Stimulated activated CD8-positive, alpha-beta memory T cell treated with anti-CD3 and anti-CD28 coated beads, Interleukin-7, amount 100 ng/mL, for 4 hours (primary cell): ENCODE measurements around the gene PCBP3.
"Not testable (repeated sequence)": the region's sequence is repeated elsewhere in the genome, so short reads cannot be mapped to it uniquely, and the experiment has no call there.

Experiments
- DNase-seq, 2 donors: peaks; one replicate each; pipeline ENCODE4 v3.0.0-alpha.2; 2020; ENCODE audit warnings: low read depth in 2 of 2

Gene PCBP3

GRCh38 chr21:45892916-45893739, 249.6 kb downstream of the PCBP3 start:
- no peak for DNase-seq

- no peak for DNase-seq
These were observed 250.4 kb downstream of the PCBP3 start for GRCh38 chr21:45893740-45894449.

- no peak for DNase-seq
These were observed 250.9 kb downstream of the PCBP3 start for GRCh38 chr21:45894450-45894825.

GRCh38 chr21:45894906-45895777, 251.6 kb downstream of the PCBP3 start:
- no peak for DNase-seq

DNA sequence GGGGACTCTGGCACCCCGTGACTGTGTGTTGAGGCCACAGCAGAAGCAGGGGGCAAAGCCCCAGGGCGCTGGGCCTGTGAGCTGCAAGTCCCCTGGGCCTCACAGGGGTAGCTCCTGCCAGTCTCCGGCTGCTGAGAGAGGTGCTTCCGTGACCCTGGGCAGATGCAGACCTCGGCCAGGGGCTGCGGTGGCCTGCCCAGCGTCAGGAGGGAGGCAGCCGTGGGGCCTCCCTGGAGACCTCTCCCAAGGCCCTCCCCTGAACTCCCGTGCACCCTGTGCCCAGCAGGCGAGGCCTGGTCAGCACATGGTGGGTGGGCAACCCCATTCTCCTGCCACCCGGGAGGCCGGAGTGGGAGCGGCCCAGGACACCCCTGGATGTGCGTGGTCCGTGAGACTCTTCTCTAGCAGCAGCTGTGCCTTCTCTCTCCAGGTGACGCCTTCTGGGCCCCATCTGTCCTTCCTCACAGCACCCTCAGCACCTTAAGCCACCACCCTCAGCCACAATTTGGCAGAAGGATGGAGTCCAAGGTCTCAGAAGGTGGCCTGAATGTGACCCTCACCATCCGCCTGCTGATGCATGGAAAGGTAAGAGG, 252.3 kb downstream of the PCBP3 start:
- DNase-seq: no peak

- not testable (repeated sequence) for DNase-seq
These were observed 252.9 kb downstream of the PCBP3 start for GRCh38 chr21:45896431-45896830.

- no peak for DNase-seq
These were observed 253.9 kb downstream of the PCBP3 start for GRCh38 chr21:45897191-45898027.

DNA sequence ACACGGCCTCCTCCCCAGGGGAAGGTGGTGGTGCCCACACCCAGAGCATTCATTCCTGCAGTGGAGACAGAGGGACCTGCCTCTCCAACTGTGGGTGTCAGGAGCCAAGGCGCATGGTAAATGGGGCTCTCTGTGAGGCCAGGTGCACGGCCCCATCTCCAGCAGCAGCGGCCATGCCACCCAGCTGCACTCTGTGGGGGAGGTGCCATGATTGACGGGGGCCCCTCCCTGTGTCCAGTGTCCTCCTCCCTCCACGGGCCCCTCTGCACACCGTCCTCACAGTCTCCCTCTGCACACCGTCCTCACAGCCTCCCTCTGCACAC, 254.5 kb downstream of the PCBP3 start:
- no peak for DNase-seq

DNA sequence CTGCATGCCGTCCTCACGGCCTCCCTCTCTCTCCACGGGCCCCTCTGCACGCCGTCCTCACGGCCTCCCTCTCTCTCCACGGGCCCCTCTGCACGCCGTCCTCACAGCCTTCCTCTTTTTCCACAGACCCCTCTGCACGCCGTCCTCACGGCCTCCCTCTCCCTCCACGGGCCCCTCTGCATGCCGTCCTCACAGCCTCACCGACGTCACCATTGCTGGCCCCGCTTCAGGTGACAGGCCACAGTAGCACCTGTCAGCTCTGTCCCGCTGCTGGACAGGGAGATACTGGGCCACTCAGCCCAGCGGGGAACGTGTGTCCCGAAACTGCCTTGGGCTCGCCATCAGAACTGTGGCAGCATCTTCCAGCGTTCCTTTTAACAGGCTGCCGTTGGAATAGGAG, 255.3 kb downstream of the PCBP3 start:
- DNase-seq: no peak

GRCh38 chr21:45899317-45900033, 255.9 kb downstream of the PCBP3 start:
- no peak for DNase-seq

DNA sequence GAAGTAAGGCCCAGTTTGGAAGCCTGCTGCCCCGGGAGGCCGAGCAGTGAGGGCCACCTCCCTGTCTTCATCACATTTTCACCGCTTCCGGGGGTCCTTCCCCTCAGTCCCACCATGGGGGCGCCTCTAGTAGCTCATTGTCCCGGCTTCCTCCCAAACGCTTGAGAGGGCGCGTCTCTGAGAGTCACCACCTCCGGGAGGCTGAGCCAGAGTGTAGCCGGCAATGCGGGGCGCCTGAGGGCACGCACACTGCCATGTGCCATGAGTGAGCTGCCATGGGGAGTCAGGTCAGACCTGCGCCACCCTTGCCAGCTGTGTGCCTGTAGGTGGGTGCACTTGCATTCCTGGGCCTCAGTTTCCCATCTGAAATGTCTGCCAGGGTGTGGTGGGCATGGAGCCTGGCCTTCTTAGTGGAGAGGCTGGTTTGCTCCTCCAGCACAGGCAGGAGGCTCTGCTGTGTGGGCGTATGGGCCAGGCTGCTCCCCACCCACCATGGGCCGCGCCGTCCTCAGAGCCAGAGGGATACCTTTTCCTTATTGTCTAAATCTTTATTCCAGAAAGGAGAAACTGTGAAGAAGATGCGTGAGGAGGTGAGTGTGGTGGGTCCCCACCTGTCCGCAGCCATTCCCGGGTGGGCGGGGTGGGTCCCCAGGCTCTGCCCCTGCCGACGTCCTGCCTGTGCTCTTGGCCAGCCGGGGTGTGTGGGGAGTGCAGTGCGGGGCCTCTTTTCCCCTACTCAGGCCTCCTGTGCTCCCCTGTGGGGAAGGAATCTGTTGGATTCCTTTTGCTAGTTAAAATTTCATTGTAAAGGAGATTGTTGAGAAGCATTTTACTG, 256.7 kb downstream of the PCBP3 start:
- DNase-seq: no peak

GRCh38 chr21:45901061-45901690, 257.7 kb downstream of the PCBP3 start:
- no peak for DNase-seq

GRCh38 chr21:45902292-45902995, 258.9 kb downstream of the PCBP3 start:
- DNase-seq: no peak

GRCh38 chr21:45905196-45905595, 261.7 kb downstream of the PCBP3 start:
- no peak for DNase-seq

GRCh38 chr21:45906196-45906805, 262.8 kb downstream of the PCBP3 start:
- DNase-seq: no peak

DNA sequence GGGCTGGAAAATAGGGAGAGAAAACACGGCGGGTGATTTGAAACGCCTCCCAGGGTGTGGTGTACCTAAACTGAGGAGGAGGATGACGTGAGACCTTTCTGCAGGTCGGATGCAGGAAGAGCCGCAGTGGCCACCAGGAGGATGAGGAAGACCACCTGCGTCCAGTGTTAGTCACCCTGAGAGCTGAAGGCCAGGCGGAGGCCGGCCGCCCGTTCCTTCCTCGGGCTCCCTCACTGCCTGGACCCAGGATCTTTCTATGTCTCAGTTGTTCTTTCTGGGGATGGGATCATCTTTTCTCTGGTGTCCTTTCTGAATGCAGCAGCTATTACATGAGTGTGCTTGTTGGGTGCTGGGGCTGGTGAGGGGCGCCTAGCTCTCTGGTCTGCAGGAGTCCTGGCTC, 263.3 kb downstream of the PCBP3 start:
- DNase-seq: no peak

GRCh38 chr21:45908536-45909237, 265.2 kb downstream of the PCBP3 start:
- DNase-seq: no peak
